PC-9 (cell line): ENCODE measurements around the gene SLC35E4. TPM values are rescaled to one million over a fixed set of nuclear protein-coding genes. Genes with fewer than 3 reads are reported as not detected.
A peak's percentile ranks its signal among the peaks of the same experiment; 100 is the strongest.
"Not testable (repeated sequence)": the region's sequence is repeated elsewhere in the genome, so short reads cannot be mapped to it uniquely, and the experiment has no call there.

Experiments used
- BruUV-seq: library from RNA; stranded (reverse); fragments of 400-500 nt; replicated peaks from 2 replicates; lab custom pipeline; 2021; lab: Mats Ljungman, UMichigan
- CTCF ChIA-PET: fragments of 300-600 bp; sonication (Branson Sonifier 250); formaldehyde crosslinking; loops from one replicate; lab custom pipeline; 2022; ENCODE audit warnings: antibody characterized with exemption; lab: Charles Lee
- POLR2A ChIA-PET: fragments of 300-600 bp; sonication (Branson Sonifier 250); formaldehyde crosslinking; loops from one replicate; lab custom pipeline; 2022; ENCODE audit warnings: antibody characterized with exemption; ENCODE audit not compliant: unreplicated experiment; lab: Charles Lee
- DNase-seq, 2 experiments: peaks; one replicate each; pipeline versions ENCODE4 v3.0.0 to v3.0.0-alpha.2; 2015 to 2022; ENCODE audit warnings: mixed read lengths in 1 of 2
- H2AFZ ChIP-seq: fragments of 200-600 bp; sonication (generic); 2 replicates; pipeline ENCODE4 v1.8.1; 2017; ENCODE audit warnings: antibody characterized with exemption
- H3F3A ChIP-seq: fragments of 200-600 bp; sonication (generic); 2 replicates; pipeline ENCODE4 v1.8.1; 2017; ENCODE audit warnings: antibody characterized with exemption, mild to moderate bottlenecking, low read depth; ENCODE audit not compliant: insufficient read depth
- H3K27ac ChIP-seq: fragments of 200-600 bp; sonication (generic); 2 replicates; pipeline ENCODE4 v1.6.1; 2016; ENCODE audit warnings: mixed run types
- H3K27me3 ChIP-seq: fragments of 200-600 bp; sonication (generic); 2 replicates; pipeline ENCODE4 v1.6.1; 2016; ENCODE audit warnings: low read depth, mixed run types; ENCODE audit not compliant: insufficient read depth
- H3K36me3 ChIP-seq: fragments of 200-600 bp; sonication (generic); 2 replicates; pipeline ENCODE4 v1.6.1; 2016; ENCODE audit warnings: low read depth, mixed run types
- H3K4me1 ChIP-seq: fragments of 200-600 bp; sonication (generic); replicated peaks from 2 replicates; pipeline ENCODE4 v1.6.1; 2016; ENCODE audit warnings: mixed run types; ENCODE audit not compliant: insufficient read depth
- H3K4me2 ChIP-seq: fragments of 200-600 bp; sonication (generic); 2 replicates; pipeline ENCODE4 v1.6.1; 2017; ENCODE audit warnings: mixed run types
- H3K4me3 ChIP-seq: fragments of 200-600 bp; sonication (generic); 2 replicates; pipeline ENCODE4 v1.6.1; 2016; ENCODE audit warnings: mixed run types
- H3K79me2 ChIP-seq: fragments of 200-600 bp; sonication (generic); 2 replicates; pipeline ENCODE4 v1.6.1; 2017; ENCODE audit warnings: low read depth, mixed run types
- H3K9me2 ChIP-seq: fragments of 200-600 bp; sonication (generic); 2 replicates; pipeline ENCODE4 v1.8.1; 2017; ENCODE audit warnings: mild to moderate bottlenecking; ENCODE audit not compliant: insufficient read depth
- H3K9me3 ChIP-seq: fragments of 200-600 bp; sonication (generic); 2 replicates; pipeline ENCODE4 v1.8.1; 2016; ENCODE audit warnings: low read depth; ENCODE audit not compliant: insufficient read depth
- H4K20me1 ChIP-seq: fragments of 200-600 bp; sonication (generic); 2 replicates; pipeline ENCODE4 v1.8.1; 2017; ENCODE audit not compliant: insufficient read depth
- CTCF ChIP-seq: fragments of 200-600 bp; sonication (generic); conservative IDR thresholded peaks from 2 replicates; pipeline ENCODE4 v1.6.1; 2017; ENCODE audit warnings: mixed run types, antibody characterized with exemption, mild to moderate bottlenecking, moderate library complexity
- EZH2 ChIP-seq: fragments of 200-600 bp; sonication (generic); IDR thresholded peaks from 2 replicates; pipeline ENCODE4 v1.8.0; 2017; ENCODE audit warnings: antibody characterized with exemption, low read depth
- intact Hi-C: fragments of 100-400 bp; cut with micrococcal nuclease; formaldehyde crosslinking; loops from one replicate; pipeline ENCODE4 v1.10.0; 2022; ENCODE audit not compliant: unreplicated experiment
- total RNA-seq: library from RNA; stranded (reverse); gene quantifications from 2 replicates; pipeline ENCODE4 v1.2.3, GENCODE V29; 2021

SLC35E4 gene
- total RNA-seq, 1 experiment from 2014 or later = 4.7 TPM

- peaks cover 16% of the 10 kb centered on the region; the same call in 1 of the 2 replicates for H3F3A ChIP-seq
- peak; percentile 92 to 96 for DNase-seq
- peak within 1 kb of the TSS; percentile 37 for H2AFZ ChIP-seq
- intact Hi-C loops = no loop called here
- H4K20me1 ChIP-seq = peaks cover 19% of the 10 kb centered on the region
- H3K36me3 ChIP-seq = peaks cover 27% of the 10 kb centered on the region
- H3K4me3 ChIP-seq = peak within 1 kb of the TSS; percentile 92
- H3K4me2 ChIP-seq = peak within 1 kb of the TSS; percentile 96
- BruUV-seq = no TSS peak
- H3K27me3 ChIP-seq = no peaks in the 10 kb centered on the region
- ChIA-PET POLR2A (interaction anchor here (0.6 to 1.0 kb wide), 3 partner anchors 168 to 516 kb away, joined by 3 to 6 read pairs (median 5); no protein-coding TSS in a partner anchor), CTCF (interaction anchor here (0.7 to 1.0 kb wide), 3 partner anchors 10 to 119 kb away, joined by 3 to 5 read pairs (median 4); no protein-coding TSS in a partner anchor)
- peaks cover 31% of the 10 kb centered on the region for H3K79me2 ChIP-seq
- H3K4me1 ChIP-seq = peaks cover 13% of the 10 kb centered on the region
- H3K27ac ChIP-seq = peak within 1 kb of the TSS; percentile 37
- H3K9me3 ChIP-seq = no peaks in the 10 kb centered on the region
- no peaks in the 10 kb centered on the region for H3K9me2 ChIP-seq
- TF ChIP-seq CTCF (no peak), EZH2 (no peak)
Measured at GRCh38 chr22:30591588-30592359, 43.8 kb upstream of the SLC35E4 start, which contains the start of gene PES1. Gene PES1 (minus strand): TSS chr22:30591910. CDS start chr22:30591833, 77 bp downstream.

- ChIA-PET POLR2A (interaction anchor here (0.6 to 1.0 kb wide), 2 partner anchors 168 to 281 kb away, joined by 3 to 6 read pairs; no protein-coding TSS in a partner anchor), CTCF (interaction anchor here (0.7 to 1.0 kb wide), 3 partner anchors 10 to 306 kb away, joined by 3 to 8 read pairs (median 5); no protein-coding TSS in a partner anchor)
- peak overlapping the region; percentile 96 for H3K4me2 ChIP-seq
- H3K27ac ChIP-seq, H3K9me3 ChIP-seq, H3K9me2 ChIP-seq, intact Hi-C loops, DNase-seq, BruUV-seq, H3K27me3 ChIP-seq, H2AFZ ChIP-seq, H3K4me3 ChIP-seq: not testable (repeated sequence)
- peaks cover 31% of the 10 kb centered on the region for H3K79me2 ChIP-seq
- H3F3A ChIP-seq = peaks cover 14% of the 10 kb centered on the region; the same call in 1 of the 2 replicates
- peaks cover 13% of the 10 kb centered on the region for H3K4me1 ChIP-seq
- peaks cover 17% of the 10 kb centered on the region for H4K20me1 ChIP-seq
- H3K36me3 ChIP-seq = peaks cover 21% of the 10 kb centered on the region
Measured at GRCh38 chr22:30592360-30592713, 43.2 kb upstream of the SLC35E4 start.

GRCh38 chr22:30596199-30596598 lies 39.4 kb upstream of the SLC35E4 start:
- Histone ChIP-seq H4K20me1 (no peaks in the 10 kb centered on the region), H3K9me3 (no peaks in the 10 kb centered on the region), H3K4me1 (no peaks in the 10 kb centered on the region), H3K27me3 (no peaks in the 10 kb centered on the region), H3K4me2 (no peak overlapping the region), H2AFZ (no peak overlapping the region), H3F3A (peaks cover 7% of the 10 kb centered on the region; the same call in 1 of the 2 replicates), H3K9me2 (no peaks in the 10 kb centered on the region), H3K27ac (no peak overlapping the region), H3K36me3 (no peaks in the 10 kb centered on the region), H3K79me2 (peaks cover 5% of the 10 kb centered on the region), H3K4me3 (no peak overlapping the region)
- no TSS peak for BruUV-seq
- ChIA-PET POLR2A (no interaction called here), CTCF (no interaction called here)
- TF ChIP-seq CTCF (no peak), EZH2 (no peak)
- no peak for DNase-seq
- intact Hi-C loops = no loop called here
